NB4 (cell line): ENCODE results near the gene DIS3L.

ENCODE experiments used
- CTCF ChIP-seq: IDR thresholded peaks from one replicate; pipeline ENCODE4 v1.5.1; 2012; ENCODE audit warnings: low read depth, low read length
- POLR2A ChIP-seq: IDR thresholded peaks from 2 replicates; pipeline ENCODE4 v1.6.1; 2011; ENCODE audit warnings: mild to moderate bottlenecking; ENCODE audit not compliant: insufficient read length; ENCODE audit errors: extremely low read depth

GRCh38 chr15:66252685-66253417 is 40.5 kb upstream of the DIS3L start:
- TF ChIP-seq CTCF, result no peak
- no peak for TF ChIP-seq POLR2A
